Measurements from ENCODE around the gene FBXO40.

The FBXO40 gene

GRCh38 chr3:121663171-121663847, 70.1 kb downstream of the FBXO40 start:
- no peak for FAIRE-seq

- FAIRE-seq: no peak
These were observed 72.3 kb downstream of the FBXO40 start for GRCh38 chr3:121665488-121665887.

- no peak for FAIRE-seq
These were observed 74.2 kb downstream of the FBXO40 start for GRCh38 chr3:121667333-121667732.

DNA sequence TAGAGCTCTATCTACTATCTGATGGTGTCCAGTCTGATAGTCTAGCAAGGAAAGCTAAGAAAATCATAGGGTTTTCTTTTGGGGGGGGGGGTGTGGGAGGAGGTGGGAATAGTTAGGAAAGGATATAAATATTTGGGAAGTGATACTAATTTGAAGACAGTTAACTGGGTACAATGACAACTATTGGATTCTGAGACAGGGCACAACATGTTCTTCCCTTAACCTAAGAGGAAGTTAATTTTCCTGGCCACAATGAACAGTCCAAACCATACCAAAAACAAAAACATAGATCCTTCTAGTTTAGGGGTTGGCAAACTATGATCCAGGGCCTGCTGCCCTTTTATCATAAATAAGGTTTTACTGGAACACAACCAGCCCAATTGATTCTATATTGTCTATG, 77.5 kb downstream of the FBXO40 start:
- FAIRE-seq: no peak

DNA sequence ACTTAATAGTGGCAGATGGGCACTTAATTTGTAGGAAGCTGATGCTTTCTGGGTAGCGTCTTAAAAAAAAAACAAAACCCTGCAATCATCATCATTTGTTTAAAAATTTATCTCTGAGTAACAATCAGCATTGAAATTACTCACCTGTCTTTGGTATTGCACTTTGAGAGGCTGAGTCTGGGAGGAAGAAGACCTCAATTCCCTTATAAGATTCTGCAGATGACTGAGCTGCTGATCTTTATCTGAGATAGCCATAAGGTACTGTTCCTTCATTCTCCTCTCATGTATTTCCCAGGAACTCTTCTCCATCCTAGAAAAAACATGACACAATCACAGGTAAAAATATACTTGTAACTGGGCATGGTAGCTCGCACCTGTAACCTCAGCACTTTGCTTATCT, 84.0 kb downstream of the FBXO40 start:
- no peak for FAIRE-seq

Data from islet of Langerhans (tissue), 1 donor.